Sigmoid colon (tissue), 4 donors: ENCODE measurements around the gene PLEKHG7.

Source experiments
- POLR2AphosphoS5 ChIP-seq, 4 donors: sonication (generic); formaldehyde crosslinking; IDR thresholded peaks; one replicate each; pipeline ENCODE4 v1.6.1; 2017; ENCODE audit warnings: antibody characterized with exemption in 4 of 4
- TF ChIP-seq, protein P1 (sequence below), 4 experiments: fragments of 450-650 bp in 3 of 4; fragments of 200-600 bp in 1 of 4; IDR thresholded peaks; one replicate each; pipeline ENCODE4 v1.5.1; 2016 to 2019; ENCODE audit warnings: antibody characterized with exemption in 4 of 4, mild to moderate bottlenecking in 3 of 4, moderate library complexity in 2 of 4

- no peak for TF ChIP-seq POLR2AphosphoS5 (IDR thresholded peaks at IDR 0.05)
- TF ChIP-seq, protein P1, sequence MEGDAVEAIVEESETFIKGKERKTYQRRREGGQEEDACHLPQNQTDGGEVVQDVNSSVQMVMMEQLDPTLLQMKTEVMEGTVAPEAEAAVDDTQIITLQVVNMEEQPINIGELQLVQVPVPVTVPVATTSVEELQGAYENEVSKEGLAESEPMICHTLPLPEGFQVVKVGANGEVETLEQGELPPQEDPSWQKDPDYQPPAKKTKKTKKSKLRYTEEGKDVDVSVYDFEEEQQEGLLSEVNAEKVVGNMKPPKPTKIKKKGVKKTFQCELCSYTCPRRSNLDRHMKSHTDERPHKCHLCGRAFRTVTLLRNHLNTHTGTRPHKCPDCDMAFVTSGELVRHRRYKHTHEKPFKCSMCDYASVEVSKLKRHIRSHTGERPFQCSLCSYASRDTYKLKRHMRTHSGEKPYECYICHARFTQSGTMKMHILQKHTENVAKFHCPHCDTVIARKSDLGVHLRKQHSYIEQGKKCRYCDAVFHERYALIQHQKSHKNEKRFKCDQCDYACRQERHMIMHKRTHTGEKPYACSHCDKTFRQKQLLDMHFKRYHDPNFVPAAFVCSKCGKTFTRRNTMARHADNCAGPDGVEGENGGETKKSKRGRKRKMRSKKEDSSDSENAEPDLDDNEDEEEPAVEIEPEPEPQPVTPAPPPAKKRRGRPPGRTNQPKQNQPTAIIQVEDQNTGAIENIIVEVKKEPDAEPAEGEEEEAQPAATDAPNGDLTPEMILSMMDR (IDR thresholded peaks at IDR 0.05): no peak
Observed at GRCh38 chr12:92737855-92738850, 35.4 kb downstream of the PLEKHG7 start.
